H1 (cell line): ENCODE measurements around the gene C2orf76. TPM values are rescaled to one million over a fixed set of nuclear protein-coding genes. Genes with fewer than 3 reads are reported as not detected.

ENCODE experiments used
- CTCF ChIA-PET: fragments of 300-600 bp; sonication (Branson Sonifier 250); formaldehyde crosslinking; loops from one replicate; lab custom pipeline; 2021; ENCODE audit not compliant: partially characterized antibody; lab: Charles Lee
- POLR2A ChIA-PET: fragments of 300-600 bp; sonication (Branson Sonifier 250); formaldehyde crosslinking; loops from one replicate; lab custom pipeline; 2021; ENCODE audit warnings: inconsistent platforms; ENCODE audit not compliant: partially characterized antibody; lab: Charles Lee
- DNase-seq, 2 experiments: peaks; one replicate each; pipeline versions ENCODE4 v3.0.0 to v3.0.0-alpha.2; 2010 to 2022; ENCODE audit warnings: low spot score in 2 of 2, low read depth in 1 of 2, mixed read lengths in 1 of 2
- FAIRE-seq: peaks from 2 replicates; lab custom pipeline; 2011; peaks lifted over from hg19 to GRCh38; lab: Jason Lieb, UNC
- H2AFZ ChIP-seq: 2 replicates; pipeline ENCODE4 v1.8.1; 2012; ENCODE audit warnings: low read length, inconsistent platforms
- H2AK5ac ChIP-seq: 2 replicates; pipeline ENCODE4 v1.6.1; 2013; ENCODE audit warnings: low read depth, low read length
- H2BK120ac ChIP-seq: replicated peaks from 2 replicates; pipeline ENCODE3; 2013; ENCODE audit warnings: low read depth, low read length, inconsistent platforms
- H2BK12ac ChIP-seq: 2 replicates; pipeline ENCODE4 v1.6.1; 2013; ENCODE audit warnings: low read depth, low read length
- H2BK15ac ChIP-seq: 2 replicates; pipeline ENCODE4 v1.6.1; 2013; ENCODE audit warnings: low read length
- H2BK20ac ChIP-seq: 2 replicates; pipeline ENCODE4 v1.6.1; 2013; ENCODE audit warnings: low read length
- H2BK5ac ChIP-seq: 2 replicates; pipeline ENCODE4 v1.6.1; 2013; ENCODE audit warnings: low read depth, low read length
- H3K14ac ChIP-seq: 2 replicates; pipeline ENCODE4 v1.6.1; 2013; ENCODE audit warnings: inconsistent platforms; ENCODE audit not compliant: insufficient read length
- H3K18ac ChIP-seq: 2 replicates; pipeline ENCODE4 v1.6.1; 2013; ENCODE audit warnings: low read length; ENCODE audit errors: extremely low read depth
- H3K23ac ChIP-seq: 2 replicates; pipeline ENCODE4 v1.6.1; 2013; ENCODE audit warnings: inconsistent platforms; ENCODE audit not compliant: insufficient read length
- H3K23me2 ChIP-seq: 2 replicates; pipeline ENCODE4 v1.6.1; 2013; ENCODE audit warnings: low read depth, low read length
- H3K27ac ChIP-seq: 2 replicates; pipeline ENCODE4 v1.6.1; 2011; ENCODE audit warnings: low read depth, low read length, inconsistent platforms
- H3K27me3 ChIP-seq, 4 experiments: replicated peaks in 1 of 4; 1 replicate in 1 of 4; 2 replicates in 3 of 4; pipeline versions ENCODE4 v1.6.1 to v1.8.1; 2011 to 2013; ENCODE audit warnings: low read length in 3 of 4, mild to moderate bottlenecking in 3 of 4, inconsistent platforms in 2 of 4, mixed read lengths in 2 of 4, moderate library complexity in 1 of 4; ENCODE audit not compliant: control insufficient read depth in 3 of 4, insufficient read depth in 3 of 4; ENCODE audit errors: extremely low read depth in 1 of 4
- H3K36me3 ChIP-seq, 4 experiments: 2 replicates each; pipeline versions ENCODE4 v1.6.1 to v1.8.1; 2011 to 2013; ENCODE audit warnings: mild to moderate bottlenecking in 4 of 4, low read length in 3 of 4, moderate library complexity in 2 of 4, control low read depth in 1 of 4, inconsistent platforms in 1 of 4; ENCODE audit not compliant: insufficient read depth in 4 of 4, control insufficient read depth in 2 of 4
- H3K4ac ChIP-seq: replicated peaks from 2 replicates; pipeline ENCODE3; 2013; ENCODE audit warnings: low read length, low read depth, mixed read lengths, inconsistent platforms; ENCODE audit not compliant: insufficient read length
- H3K4me1 ChIP-seq, 4 experiments: replicated peaks in 1 of 4; 1 replicate in 1 of 4; 2 replicates in 3 of 4; pipeline versions ENCODE4 v1.6.1 to v1.8.1; 2011 to 2013; ENCODE audit warnings: low read length in 3 of 4, inconsistent platforms in 2 of 4, mixed read lengths in 1 of 4; ENCODE audit not compliant: insufficient read depth in 4 of 4, control insufficient read depth in 3 of 4
- H3K4me2 ChIP-seq, 2 experiments: 2 replicates each; pipeline versions ENCODE4 v1.6.1 to v1.8.1; 2011 to 2013; ENCODE audit warnings: low read depth in 2 of 2, low read length in 2 of 2, control low read depth in 1 of 2, inconsistent platforms in 1 of 2, mild to moderate bottlenecking in 1 of 2; ENCODE audit not compliant: insufficient read depth in 1 of 2
- H3K4me3 ChIP-seq, 4 experiments: fragments of 200-600, 300-600 bp in 1 of 4; sonication (generic), shearing (Covaris generic), sonication (Bioruptor Twin) in 1 of 4; 2 replicates each; pipeline versions ENCODE4 v1.5.1 to v1.8.1; 2011 to 2016; ENCODE audit warnings: low read length in 4 of 4, low read depth in 3 of 4, control low read depth in 2 of 4, inconsistent platforms in 2 of 4, mild to moderate bottlenecking in 2 of 4, mixed read lengths in 1 of 4, moderate library complexity in 1 of 4; ENCODE audit not compliant: insufficient read depth in 2 of 4; ENCODE audit errors: extremely low read depth in 1 of 4
- H3K56ac ChIP-seq: replicated peaks from 2 replicates; pipeline ENCODE3; 2013; ENCODE audit warnings: low read depth, mild to moderate bottlenecking, mixed read lengths, low read length, inconsistent platforms; ENCODE audit not compliant: insufficient read length
- H3K79me1 ChIP-seq: 2 replicates; pipeline ENCODE4 v1.6.1; 2013; ENCODE audit warnings: low read depth, low read length, control low read depth
- H3K79me2 ChIP-seq, 2 experiments: 2 replicates each; pipeline versions ENCODE4 v1.6.1 to v1.8.1; 2012 to 2013; ENCODE audit warnings: low read length in 2 of 2, mild to moderate bottlenecking in 2 of 2, inconsistent platforms in 1 of 2; ENCODE audit not compliant: insufficient read depth in 2 of 2, control insufficient read depth in 1 of 2
- H3K9ac ChIP-seq, 4 experiments: replicated peaks in 1 of 4; 1 replicate in 1 of 4; 2 replicates in 3 of 4; pipeline versions ENCODE4 v1.6.1 to v1.8.1; 2011 to 2013; ENCODE audit warnings: low read depth in 3 of 4, low read length in 3 of 4, control low read depth in 2 of 4, mild to moderate bottlenecking in 2 of 4, moderate library complexity in 2 of 4, inconsistent platforms in 1 of 4; ENCODE audit errors: extremely low read depth in 1 of 4
- H3K9me3 ChIP-seq, 2 experiments: 2 replicates each; pipeline versions ENCODE4 v1.6.1 to v1.8.1; 2012 to 2013; ENCODE audit warnings: mild to moderate bottlenecking in 2 of 2, moderate library complexity in 2 of 2, control low read depth in 1 of 2, inconsistent platforms in 1 of 2, low read depth in 1 of 2, low read length in 1 of 2, mixed read lengths in 1 of 2; ENCODE audit not compliant: insufficient read depth in 2 of 2
- H4K20me1 ChIP-seq, 2 experiments: replicated peaks in 1 of 2; 2 replicates each; pipeline versions ENCODE3 to v1.8.1; 2011 to 2013; ENCODE audit warnings: inconsistent platforms in 2 of 2, low read length in 2 of 2, mild to moderate bottlenecking in 1 of 2; ENCODE audit not compliant: insufficient read depth in 2 of 2, control insufficient read depth in 1 of 2
- H4K5ac ChIP-seq: 2 replicates; pipeline ENCODE4 v1.6.1; 2013; ENCODE audit warnings: low read length, low read depth, mixed read lengths, inconsistent platforms; ENCODE audit not compliant: insufficient read length
- H4K8ac ChIP-seq: 2 replicates; pipeline ENCODE4 v1.8.0; 2013; ENCODE audit warnings: mild to moderate bottlenecking, moderate library complexity, low read length, inconsistent platforms; ENCODE audit not compliant: insufficient read depth; ENCODE audit errors: extremely low read depth
- H4K91ac ChIP-seq: replicated peaks from 2 replicates; pipeline ENCODE3; 2013; ENCODE audit warnings: low read length, mixed read lengths, inconsistent platforms; ENCODE audit not compliant: insufficient read length
- CREB1 ChIP-seq: IDR thresholded peaks from 2 replicates; pipeline ENCODE4 v1.6.1; 2012; ENCODE audit warnings: inconsistent platforms
- CTCF ChIP-seq, 3 experiments: IDR thresholded peaks; 1 replicate in 2 of 3; 2 replicates in 1 of 3; pipeline versions ENCODE4 v1.5.1 to v1.6.1; 2011; ENCODE audit warnings: low read length in 3 of 3, mild to moderate bottlenecking in 3 of 3, inconsistent platforms in 2 of 3, low read depth in 1 of 3, moderate library complexity in 1 of 3; ENCODE audit not compliant: insufficient read depth in 1 of 3; ENCODE audit errors: control extremely low read depth in 1 of 3
- E2F6 ChIP-seq: IDR thresholded peaks from 2 replicates; pipeline ENCODE4 v1.6.1; 2012; ENCODE audit warnings: inconsistent platforms
- RAD21 ChIP-seq, 2 experiments: IDR thresholded peaks in 1 of 2; conservative IDR thresholded peaks in 1 of 2; 2 replicates each; pipeline ENCODE4 v1.6.1; 2011; ENCODE audit warnings: low read depth in 2 of 2, low read length in 2 of 2, improper control_type of control experiment in 1 of 2, inconsistent platforms in 1 of 2, mild to moderate bottlenecking in 1 of 2, moderate library complexity in 1 of 2
- RBBP5 ChIP-seq: IDR thresholded peaks from 2 replicates; pipeline ENCODE4 v1.7.1; 2012; ENCODE audit warnings: low read depth, mild to moderate bottlenecking, inconsistent platforms, low read length, moderate library complexity, borderline replicate concordance
- TCF12 ChIP-seq: IDR thresholded peaks from 2 replicates; pipeline ENCODE4 v1.6.1; 2011; ENCODE audit warnings: low read depth, mild to moderate bottlenecking, low read length
- YY1 ChIP-seq: IDR thresholded peaks from 2 replicates; pipeline ENCODE4 v1.6.1; 2011; ENCODE audit warnings: low read depth, mild to moderate bottlenecking, low read length
- WGBS, 2 experiments: shearing (Covaris generic) in 1 of 2; methylation state at CpG; one replicate each; pipeline versions ENCODE4 v1.1.6 to v1.1.7; 2013 to 2015; ENCODE audit warnings: low lambda C conversion rate in 2 of 2, mixed read lengths in 2 of 2, inconsistent platforms in 1 of 2, low coverage in 1 of 2, missing lambda C conversion rate in 1 of 2; ENCODE audit not compliant: insufficient replicate concordance in 2 of 2, insufficient coverage in 1 of 2, insufficient read length in 1 of 2; ENCODE audit errors: extremely low coverage in 1 of 2, missing lambda C conversion rate in 1 of 2; 5-methylcytosine and 5-hydroxymethylcytosine counted together
- polyA plus RNA-seq, 7 experiments: library from polyadenylated mRNA; depleted of rRNA in 3 of 7; stranded (reverse) in 5 of 7; unstranded in 2 of 7; fragments of >200 nt in 5 of 7; fragments of 200-250 nt in 2 of 7; gene quantifications; 1 replicate in 5 of 7; 2 replicates in 1 of 7; 4 replicates in 1 of 7; pipeline versions ENCODE4 v1.2.1 to v1.2.3, GENCODE V29; 2011 to 2013; ENCODE audit warnings: missing spikeins in 2 of 7, mixed read lengths in 2 of 7
- total RNA-seq: library from RNA; stranded (reverse); fragmentation: NEBNext Ultra II Directional; extraction: Animal tissue kit (Norgen Biotek cat#: 25700); gene quantifications from 2 replicates; pipeline ENCODE4 v1.2.1, GENCODE V29; 2021

Gene C2orf76
- total and polyA plus RNA-seq, 2 of the 8 experiments (the other 6 are each of a cell fraction or from before 2014, with no cell fraction given): 4.4 to 5.0 TPM

- Histone ChIP-seq H2BK12ac (no peak overlapping the region), H2BK5ac (no peak overlapping the region), H3K79me1 (no peaks in the 10 kb centered on the region), H2BK20ac (no peak overlapping the region), H4K8ac (no peak overlapping the region), H3K18ac (no peak overlapping the region), H3K23me2 (no peaks in the 10 kb centered on the region), H3K27me3 (no peaks in the 10 kb centered on the region), H3K27ac (no peak overlapping the region), H3K4ac (no peak overlapping the region), H2AFZ (no peak overlapping the region), H3K23ac (no peak overlapping the region), H3K14ac (no peak overlapping the region), H3K4me1 (peaks cover 0 to 2% (median 0%) of the 10 kb centered on the region in 4 experiments; a peak in 2 of 7 replicates), H4K91ac (no peak overlapping the region), H2BK120ac (no peak overlapping the region), H4K5ac (no peak overlapping the region), H3K79me2 (no peaks in the 10 kb centered on the region), H2BK15ac (no peak overlapping the region), H3K9me3 (no peaks in the 10 kb centered on the region), H3K4me3 (no peak overlapping the region), H3K4me2 (no peak overlapping the region), H3K9ac (no peak overlapping the region), H2AK5ac (no peak overlapping the region), H3K36me3 (no peaks in the 10 kb centered on the region), H3K56ac (no peak overlapping the region), H4K20me1 (no peaks in the 10 kb centered on the region)
- peak; percentile 87 for FAIRE-seq
- WGBS, 2 experiments: 38% methylated on average over 15 of the region's 15 CpGs; no CpG with 5 or more reads in 1 of the 2 experiments
- DNase-seq: peak; percentile 66 to 89
- POLR2A ChIA-PET: no interaction called here
- CTCF ChIA-PET: interaction anchor here (0.6 to 5.2 kb wide), 47 partner anchors 10 to 898 kb away, joined by 3 to 52 read pairs (median 4); partner anchors contain the start of gene STEAP3
- TF ChIP-seq TCF12 (peak; percentile 59; the same call in 1 of the 2 replicates), RBBP5 (no peak), CTCF (IDR thresholded peaks at IDR 0.05; ENCODE audit: control extremely low read depth in 1 of 3, insufficient read depth in 1 of 3, low read depth in 1 of 3, low read length in 3 of 3) (peak; percentile 92 to 98 (median 98)), CREB1 (peak; percentile 38; the same call in 1 of the 2 replicates), E2F6 (peak; percentile 61), YY1 (peak; percentile 65), RAD21 (IDR thresholded peaks at IDR 0.05 in 1 of 2, conservative IDR thresholded peaks at IDR 0.05 in 1 of 2; ENCODE audit: low read depth in 2 of 2, low read length in 2 of 2) (peak; percentile 97 to 99)
These were observed 75.6 kb downstream of the C2orf76 start for GRCh38 chr2:119290859-119291587.
